GM20431 (cell line): ENCODE data around the gene GP5.

Experiments
- in situ Hi-C: fragments of 300-500 bp; cut with MseI, MboI; formaldehyde crosslinking; loops from one replicate; pipeline ENCODE4 v1.15.0; 2020; ENCODE audit warnings: low sequenced_read_pairs; ENCODE audit not compliant: unreplicated experiment

GP5 gene, protein sequence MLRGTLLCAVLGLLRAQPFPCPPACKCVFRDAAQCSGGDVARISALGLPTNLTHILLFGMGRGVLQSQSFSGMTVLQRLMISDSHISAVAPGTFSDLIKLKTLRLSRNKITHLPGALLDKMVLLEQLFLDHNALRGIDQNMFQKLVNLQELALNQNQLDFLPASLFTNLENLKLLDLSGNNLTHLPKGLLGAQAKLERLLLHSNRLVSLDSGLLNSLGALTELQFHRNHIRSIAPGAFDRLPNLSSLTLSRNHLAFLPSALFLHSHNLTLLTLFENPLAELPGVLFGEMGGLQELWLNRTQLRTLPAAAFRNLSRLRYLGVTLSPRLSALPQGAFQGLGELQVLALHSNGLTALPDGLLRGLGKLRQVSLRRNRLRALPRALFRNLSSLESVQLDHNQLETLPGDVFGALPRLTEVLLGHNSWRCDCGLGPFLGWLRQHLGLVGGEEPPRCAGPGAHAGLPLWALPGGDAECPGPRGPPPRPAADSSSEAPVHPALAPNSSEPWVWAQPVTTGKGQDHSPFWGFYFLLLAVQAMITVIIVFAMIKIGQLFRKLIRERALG

DNA sequence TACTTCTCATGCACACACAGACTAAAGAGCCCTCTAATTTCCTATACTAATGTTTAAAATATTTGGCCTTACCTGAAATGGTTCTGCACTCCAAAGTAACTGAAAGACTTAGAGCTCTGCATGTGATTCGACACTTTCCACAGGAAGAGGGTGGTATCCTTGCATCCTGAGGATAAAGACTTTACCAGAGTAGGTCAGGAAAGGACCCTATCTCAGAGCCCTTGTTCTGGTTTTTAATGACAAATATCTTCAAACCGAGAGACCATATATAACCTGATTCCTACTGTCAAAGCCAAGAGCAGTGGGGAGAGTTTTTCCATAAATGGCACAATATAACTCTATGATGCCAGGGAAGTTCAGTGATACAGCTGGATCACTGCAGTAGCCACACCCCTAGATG is at the start of gene GP5:
GP5 (minus strand) TSS at position 101 of the 400 bp plus-strand sequence. CDS start 984 bp downstream, outside the sequence.
- in situ Hi-C loops, result no loop called here

DNA sequence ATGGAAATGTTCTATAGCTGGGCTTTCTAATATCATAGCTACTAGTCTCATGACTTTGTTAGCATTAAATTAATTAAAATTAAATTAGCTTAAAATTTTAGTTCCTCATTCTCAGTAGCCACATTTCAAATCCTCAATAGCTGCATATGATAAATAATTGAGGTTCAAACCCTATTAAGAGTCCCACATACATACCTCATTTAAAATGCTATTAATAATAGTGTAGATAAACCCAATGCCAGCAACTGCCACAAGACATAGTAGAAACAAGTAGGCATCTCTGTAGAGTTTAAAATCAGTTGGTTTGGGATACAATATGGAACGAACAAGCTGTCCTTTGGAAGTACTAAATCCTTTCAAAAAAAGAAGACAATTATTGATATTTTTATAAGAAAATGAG is 48.6 kb upstream of the GP5 start:
- in situ Hi-C loops, result no loop called here

DNA sequence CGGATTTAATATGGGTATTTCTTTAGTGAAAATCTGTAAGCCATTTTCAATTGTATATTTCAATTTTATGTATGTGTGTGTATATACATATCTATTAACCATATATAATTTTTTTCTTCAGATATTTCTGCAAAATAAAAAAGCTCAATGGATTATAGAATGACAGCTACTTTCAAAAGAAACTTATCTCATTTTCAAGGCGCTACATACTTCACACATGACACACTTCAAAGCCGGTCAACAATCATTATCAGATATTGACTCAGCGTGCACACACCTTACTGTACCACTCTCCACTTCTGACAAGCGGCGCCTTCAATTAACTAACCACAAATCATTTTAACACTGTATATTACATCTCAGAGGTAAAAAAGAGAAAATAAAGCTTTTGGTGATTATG is 48.1 kb upstream of the GP5 start:
- in situ Hi-C loops, result no loop called here

DNA sequence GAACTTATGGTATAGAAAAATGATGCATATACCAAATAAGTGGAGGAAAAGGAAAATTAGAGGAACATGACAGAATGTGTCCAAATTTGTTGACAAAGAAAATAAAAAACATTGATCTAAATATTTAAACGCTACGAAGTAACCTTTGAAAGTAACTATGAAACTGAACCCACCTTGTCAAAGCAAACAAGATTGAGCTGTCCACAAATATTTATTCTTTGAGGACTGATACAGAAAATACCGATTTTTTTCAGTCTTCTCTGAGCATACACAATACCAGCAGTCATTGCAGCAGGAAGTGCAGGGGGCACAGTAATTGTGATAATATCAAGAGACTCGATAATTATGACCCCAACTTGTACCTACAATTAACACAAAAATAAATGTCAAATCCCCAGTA is 47.7 kb upstream of the GP5 start:
- in situ Hi-C loops, result no loop called here

DNA sequence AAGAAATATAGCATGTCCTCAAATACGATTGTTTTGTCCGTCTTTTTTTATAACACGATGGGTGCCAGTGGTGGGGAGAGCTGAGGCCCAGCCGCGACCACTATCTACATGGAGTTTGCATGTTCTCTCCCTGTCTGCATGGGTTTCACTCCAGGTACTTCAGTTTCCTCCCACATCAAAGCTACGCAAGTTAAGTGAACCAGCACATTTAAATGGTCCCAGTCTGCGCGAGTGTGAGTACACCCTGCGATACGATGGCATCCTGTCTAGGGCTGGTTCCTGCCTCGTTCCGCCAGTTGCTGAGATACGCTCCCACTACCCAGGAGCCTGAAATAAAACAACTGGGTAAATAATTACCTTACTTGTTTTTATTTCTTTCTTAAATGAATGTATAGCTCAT is 47.1 kb upstream of the GP5 start:
- in situ Hi-C loops, result no loop called here

DNA sequence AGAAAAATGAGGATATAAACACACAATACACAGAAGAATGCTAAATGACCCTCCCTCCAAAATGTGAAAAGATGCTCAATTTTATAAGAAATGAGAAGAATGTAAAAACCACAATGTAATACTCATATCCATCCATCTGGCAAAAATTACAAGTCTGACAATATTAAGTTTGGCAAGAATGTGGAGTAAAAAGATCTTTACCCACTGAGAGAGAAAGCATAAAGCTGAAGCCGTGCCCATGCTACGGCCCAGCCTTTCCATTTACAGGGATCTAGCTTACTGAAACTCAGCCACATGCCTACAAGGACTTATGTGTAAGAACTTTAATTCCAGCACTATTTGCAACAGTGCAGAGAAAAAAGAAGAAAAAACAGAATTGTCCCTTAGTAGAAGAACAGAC is 44.8 kb upstream of the GP5 start:
- in situ Hi-C loops, result no loop called here

DNA sequence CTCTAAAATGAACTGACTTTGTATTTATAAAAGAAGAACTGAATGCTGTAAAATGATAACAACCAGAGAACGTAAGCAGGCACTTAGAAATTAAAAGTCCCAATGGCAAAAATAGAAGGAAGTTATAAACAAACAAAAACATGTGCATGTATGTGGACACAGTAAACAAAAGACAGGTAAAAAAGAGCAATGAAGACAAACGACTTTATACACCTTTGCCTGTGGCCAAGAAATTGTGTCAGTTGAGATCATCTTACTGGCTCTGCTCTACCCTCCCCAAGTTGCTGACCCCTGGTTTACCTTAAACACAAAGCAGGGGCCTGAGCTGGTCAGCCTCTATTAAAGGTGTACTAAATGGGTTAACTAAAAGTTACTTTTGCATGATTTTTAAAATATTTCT is 41.7 kb upstream of the GP5 start:
- in situ Hi-C loops, result no loop called here

DNA sequence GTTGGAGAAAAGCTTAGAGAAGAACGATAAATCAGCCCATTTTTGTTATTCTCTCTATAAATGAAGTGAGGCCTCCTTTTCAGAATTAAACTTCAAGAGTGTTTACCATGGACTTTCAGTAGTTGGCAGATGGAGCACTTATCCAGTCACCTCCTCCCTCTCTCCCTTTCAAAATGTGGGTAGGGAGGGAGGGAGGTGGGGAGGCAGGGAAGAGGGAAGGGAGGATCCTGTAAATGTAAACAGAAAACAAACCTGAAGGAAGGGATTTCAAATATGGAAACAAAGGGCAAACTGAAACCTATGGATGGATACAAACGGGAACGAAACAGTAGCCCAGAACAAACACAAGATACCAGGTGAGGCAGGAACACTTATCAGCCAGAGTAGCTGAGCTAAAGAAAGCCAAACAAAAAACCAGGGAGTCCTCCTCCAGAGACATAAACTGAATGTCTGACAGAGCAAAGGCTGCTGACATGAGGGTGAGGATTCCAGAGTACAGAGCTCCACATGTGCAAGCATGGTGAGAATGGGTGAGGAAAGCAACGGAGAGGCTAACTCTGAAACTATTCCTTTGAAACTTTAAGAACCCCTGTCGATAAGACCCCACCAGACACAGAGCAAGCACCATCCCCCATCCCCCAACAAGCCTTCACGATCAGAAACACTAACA is 41.0 kb upstream of the GP5 start:
- in situ Hi-C loops, result no loop called here

DNA sequence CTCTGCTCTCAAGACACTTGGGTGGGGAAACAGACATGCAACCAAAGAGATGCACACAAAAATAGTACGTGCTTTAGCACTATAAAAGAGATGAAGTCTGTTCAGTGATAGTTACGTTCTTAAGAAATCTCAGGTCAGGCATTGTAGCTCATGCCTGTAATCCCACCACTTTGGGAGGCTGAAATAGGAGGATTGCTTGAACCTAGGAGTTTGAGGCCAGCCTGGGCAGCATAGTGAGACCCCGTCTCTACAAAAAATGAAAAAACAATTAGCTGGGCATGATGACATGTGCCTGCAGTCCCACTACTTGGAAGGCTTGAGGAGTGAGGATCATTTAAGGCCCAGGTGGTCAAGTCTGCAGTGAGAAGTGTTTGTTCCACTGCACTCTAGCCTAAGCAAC is 35.4 kb upstream of the GP5 start:
- in situ Hi-C loops, result no loop called here

DNA sequence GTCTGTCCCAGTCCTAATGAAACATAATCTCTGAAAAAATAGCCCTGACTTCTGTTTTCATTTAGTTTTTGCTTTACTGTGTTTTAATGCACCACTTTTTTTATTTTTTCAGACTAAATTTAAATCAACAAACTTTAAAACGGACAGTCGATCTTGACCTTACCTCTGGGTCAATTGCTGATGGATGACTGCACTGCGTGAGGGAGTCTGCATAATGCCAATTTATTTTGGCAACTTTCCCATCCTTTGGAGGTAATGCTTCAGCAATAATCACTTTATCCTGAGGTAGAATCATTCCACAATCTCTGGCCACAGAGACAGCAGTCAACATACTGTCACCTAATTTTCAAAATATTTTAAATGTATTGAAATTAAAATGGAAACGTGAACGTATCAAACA is 32.5 kb upstream of the GP5 start:
- in situ Hi-C loops, result no loop called here

DNA sequence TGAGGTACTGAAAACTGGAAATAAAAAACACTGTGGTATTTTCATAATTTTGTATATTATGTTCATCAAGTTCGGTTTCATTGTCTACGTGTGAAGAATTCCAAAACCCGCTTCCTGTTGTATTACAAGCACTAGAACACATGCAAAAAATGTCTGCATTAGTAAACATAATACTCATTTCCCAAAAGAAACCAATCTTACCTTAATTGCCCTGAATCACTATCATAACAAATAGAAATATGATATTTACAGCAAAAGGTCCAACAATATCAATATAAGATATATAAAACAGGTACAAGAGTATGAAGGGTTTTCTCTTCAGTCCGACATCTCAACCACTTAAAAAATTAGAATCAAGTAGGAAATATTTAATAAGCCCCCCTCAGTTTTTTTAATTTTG is 26.3 kb upstream of the GP5 start:
- in situ Hi-C loops, result no loop called here

DNA sequence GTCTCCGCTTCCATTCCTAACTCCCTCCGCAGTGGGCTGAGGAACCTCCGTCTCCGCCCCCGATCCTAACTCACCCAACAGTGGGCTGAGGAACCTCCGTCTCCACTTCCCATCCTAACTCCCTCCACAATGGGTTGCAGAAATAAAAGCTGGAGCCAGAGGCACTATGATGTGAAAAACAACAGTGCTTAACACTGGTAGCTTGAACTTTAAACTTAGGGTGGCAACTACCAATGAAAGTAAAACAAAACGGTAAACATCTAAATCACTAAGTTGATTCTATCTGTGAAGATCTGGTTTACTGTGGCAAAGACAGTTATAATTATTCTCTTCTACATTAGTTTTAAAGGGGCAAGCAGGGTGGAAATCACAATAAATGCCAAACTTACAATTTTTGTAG is 25.9 kb upstream of the GP5 start:
- in situ Hi-C loops, result no loop called here

DNA sequence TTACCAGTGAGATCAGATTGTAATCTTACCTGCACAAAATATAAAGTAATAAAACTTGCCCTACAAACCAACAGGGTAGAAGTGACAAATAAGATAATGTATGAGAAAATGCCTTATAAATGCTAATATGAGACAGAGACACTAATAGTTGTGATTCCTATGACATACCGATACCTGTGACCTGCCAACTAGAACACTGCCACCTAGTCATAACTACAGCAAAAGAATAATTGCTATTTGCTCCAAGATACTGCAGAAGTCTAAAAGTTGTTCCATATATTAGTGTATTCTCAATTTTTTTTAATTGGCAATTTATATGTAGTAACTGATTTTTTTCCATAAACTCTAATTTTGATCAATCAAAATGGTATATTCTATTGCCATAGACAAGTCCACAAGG is 25.3 kb upstream of the GP5 start:
- in situ Hi-C loops, result no loop called here

DNA sequence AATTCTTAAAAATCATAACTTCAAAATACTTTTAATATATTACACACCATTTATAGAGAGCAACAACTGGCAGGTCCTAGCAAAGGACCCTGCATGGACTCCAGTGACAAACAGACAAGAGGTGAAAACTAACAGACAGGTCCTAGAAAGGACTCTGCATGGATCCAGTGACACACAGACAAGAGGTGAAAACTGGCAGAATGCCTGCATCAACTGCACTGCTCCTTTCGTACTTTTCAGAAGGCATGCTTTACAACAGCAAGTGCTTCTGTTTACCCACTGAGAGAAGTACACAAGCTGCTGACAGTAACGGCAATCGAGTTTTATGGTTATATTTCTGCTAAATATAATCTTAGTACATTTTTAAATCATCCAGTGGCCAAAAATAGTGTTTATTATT is 24.3 kb upstream of the GP5 start:
- in situ Hi-C loops, result no loop called here

DNA sequence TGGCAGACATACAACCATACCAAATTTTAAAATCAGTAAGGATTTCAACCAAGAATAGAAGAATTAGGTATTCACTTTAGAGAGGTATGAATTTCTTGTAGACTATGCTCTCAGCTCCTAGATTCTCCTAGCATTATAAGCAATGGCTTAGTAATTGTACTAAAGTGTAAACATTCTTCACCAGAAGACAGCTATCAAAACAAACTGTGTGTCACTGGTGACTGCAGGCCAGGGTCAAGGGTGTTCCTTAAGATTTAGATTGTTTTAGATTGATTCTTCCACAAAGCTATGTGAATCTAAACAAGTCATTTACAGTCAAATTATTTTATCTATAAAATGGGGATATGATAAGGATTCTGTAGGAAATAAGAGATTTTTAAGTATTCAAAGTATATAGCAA is 23.1 kb upstream of the GP5 start:
- in situ Hi-C loops, result no loop called here

DNA sequence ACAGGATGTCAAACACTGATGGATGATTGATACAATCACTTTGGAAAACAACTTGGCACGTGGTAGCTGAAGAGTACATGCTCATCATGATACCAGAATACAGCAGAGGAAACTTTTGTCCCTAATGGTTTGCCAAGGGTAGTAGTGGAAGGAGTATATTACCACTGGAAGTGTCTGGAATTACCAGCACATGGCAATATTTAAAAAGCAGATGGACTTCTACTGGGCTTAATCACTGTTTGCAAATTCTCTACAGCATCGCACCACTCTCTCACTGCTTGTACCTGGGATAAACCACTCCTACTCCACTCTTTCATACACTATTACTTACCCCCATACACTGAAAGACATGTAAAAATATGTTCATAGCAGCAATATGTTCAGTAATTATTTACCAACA is 19.6 kb upstream of the GP5 start:
- in situ Hi-C loops, result no loop called here

DNA sequence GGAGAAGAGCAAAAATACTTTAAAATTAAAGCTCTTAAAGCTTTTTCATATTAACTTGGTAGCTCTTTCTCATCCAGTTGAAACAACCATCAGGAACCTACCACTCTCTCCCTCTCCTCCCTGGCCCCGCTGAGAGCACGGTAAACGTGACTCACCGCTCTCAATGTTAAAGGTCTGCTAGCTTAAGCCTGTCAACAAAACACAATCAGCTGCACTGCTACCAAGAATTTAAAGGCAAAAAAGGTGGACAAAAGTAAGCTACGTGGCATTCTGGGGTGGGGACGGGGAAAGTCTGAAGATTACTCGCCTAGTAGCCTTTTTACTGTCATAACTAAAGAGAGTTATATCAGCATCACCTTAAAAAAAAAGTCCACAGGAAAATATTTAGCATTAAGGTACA is 8.4 kb upstream of the GP5 start:
- in situ Hi-C loops, result no loop called here

DNA sequence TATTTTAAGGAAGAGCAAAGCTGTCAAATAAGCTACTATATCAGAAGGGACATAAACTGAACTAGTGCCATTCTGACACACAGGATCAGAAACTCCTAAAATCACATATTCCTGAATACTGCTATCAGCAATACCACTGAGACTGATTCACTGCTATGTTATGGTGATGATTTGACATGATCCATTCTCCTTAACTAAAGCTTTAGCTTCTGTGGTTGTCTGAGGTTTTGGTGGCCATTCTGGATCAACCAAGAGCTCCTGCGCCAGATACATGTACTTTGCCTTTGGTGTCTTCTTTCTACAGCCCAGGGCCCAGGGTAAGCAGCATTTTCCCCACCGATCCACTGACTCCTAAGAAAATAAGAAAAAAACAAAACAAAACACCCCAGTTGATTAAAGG is 6.7 kb upstream of the GP5 start:
- in situ Hi-C loops, result no loop called here

DNA sequence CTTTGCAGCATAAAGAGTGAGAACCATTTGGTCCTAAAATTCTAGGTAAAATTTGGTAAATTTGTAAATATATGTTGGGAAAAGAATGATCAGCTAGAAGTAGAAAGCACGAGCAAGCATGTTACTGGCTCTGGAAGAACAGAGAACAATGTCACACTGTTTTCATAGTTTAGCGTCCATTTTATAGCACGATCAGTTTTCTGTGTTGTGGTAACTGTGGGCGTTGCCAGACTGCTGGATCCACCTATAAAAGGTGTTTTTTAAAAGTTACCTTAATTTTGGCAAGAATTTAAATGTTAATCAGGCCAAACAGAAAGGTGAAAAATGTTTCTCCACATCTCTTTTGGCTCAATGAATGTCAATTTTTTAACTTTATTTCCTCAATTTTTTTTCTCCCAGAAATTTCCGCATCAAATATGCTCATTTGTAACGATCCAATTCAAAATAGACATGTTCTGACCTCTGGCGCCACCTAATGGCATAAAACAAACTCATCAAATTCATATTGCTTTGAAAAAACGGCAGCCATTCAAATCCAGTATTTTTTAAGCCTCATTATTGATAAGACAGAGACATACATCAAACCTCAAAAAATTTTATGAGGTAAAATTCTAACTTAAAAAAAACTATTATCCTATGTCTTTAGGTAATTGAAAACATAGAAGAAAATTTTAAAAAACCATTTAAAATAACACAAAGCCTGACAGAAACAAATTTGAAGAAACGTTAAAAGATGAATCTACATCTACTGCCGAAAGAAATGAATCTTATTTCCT is 5.5 kb upstream of the GP5 start:
- in situ Hi-C loops, result no loop called here

DNA sequence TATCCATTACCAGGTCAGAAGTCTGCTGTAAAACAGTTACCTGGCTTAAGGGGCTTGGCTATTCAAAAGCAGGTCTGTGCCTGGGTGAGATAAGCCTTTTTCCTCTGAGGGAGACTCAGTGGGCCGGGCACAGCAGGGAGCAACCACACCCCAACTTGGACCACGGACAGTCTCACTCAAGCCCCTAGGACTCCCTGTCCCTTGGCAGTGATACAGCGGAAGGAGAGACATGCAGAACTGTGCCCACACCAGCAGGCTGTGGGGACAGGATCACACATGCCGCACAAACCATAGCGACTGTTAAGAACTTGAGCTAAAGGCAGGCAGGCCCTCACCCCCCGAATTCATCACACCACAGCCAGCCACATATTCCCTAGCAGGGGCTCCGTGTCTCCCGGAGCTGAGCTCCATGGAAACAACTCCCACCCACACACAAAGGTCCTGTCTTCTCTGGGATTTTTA is 2.8 kb upstream of the GP5 start:
- in situ Hi-C loops, result no loop called here

DNA sequence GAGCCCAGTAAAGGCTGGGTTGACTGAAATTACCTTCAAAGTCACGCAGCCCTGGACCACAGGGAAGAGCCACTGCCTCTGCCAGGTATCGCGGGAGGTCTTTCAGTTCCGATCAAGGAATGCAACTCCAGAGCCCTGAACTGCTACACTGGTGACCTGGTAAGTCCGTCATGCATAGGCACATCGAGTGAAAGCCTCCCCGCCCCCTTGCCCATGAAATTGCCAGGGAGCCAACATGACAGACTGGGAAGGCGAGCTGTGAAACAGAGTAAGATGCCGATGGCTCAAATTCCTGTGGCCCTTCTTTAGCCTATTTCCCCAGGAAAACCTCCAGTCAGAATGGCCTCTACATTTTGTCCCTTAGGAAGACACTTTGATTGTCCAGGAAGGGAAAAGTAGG is 2.3 kb upstream of the GP5 start:
- in situ Hi-C loops, result no loop called here
